Cardiac muscle cell (in vitro differentiated cells and primary cell): ENCODE data around the gene RAX2. TPM values are rescaled to one million over a fixed set of nuclear protein-coding genes. Genes with fewer than 3 reads are reported as not detected.

Experiments used
- DNase-seq, 2 donors: peaks; one replicate each; pipeline versions ENCODE4 v3.0.0 to v3.0.0-alpha.2; 2010 to 2017; ENCODE audit warnings: low read depth in 1 of 2, low spot score in 1 of 2
- H3K27ac ChIP-seq: fragments of 200-600 bp; sonication (generic); 2 replicates; pipeline ENCODE4 v1.5.1; 2016
- H3K27me3 ChIP-seq: fragments of 200-600 bp; sonication (generic); 2 replicates; pipeline ENCODE4 v1.6.0; 2016; ENCODE audit warnings: control low read depth
- H3K36me3 ChIP-seq: fragments of 200-600 bp; sonication (generic); 2 replicates; pipeline ENCODE4 v1.5.1; 2016; ENCODE audit warnings: control low read depth
- H3K4me1 ChIP-seq: fragments of 200-600 bp; sonication (generic); 2 replicates; pipeline ENCODE4 v1.8.1; 2017; ENCODE audit warnings: low read depth, mild to moderate bottlenecking, mixed run types
- H3K4me3 ChIP-seq: fragments of 200-600 bp; sonication (generic); 2 replicates; pipeline ENCODE4 v1.5.1; 2016; ENCODE audit warnings: mild to moderate bottlenecking
- H3K9me3 ChIP-seq: fragments of 200-600 bp; sonication (generic); 2 replicates; pipeline ENCODE4 v1.5.1; 2017; ENCODE audit warnings: low read depth, mild to moderate bottlenecking, control low read depth
- polyA plus RNA-seq: library from polyadenylated mRNA; unstranded; fragments of >200 nt; fragmentation: Nextera tagmentation; extraction: Ambion mirVana; gene quantifications from 2 replicates; pipeline ENCODE4 v1.2.1, GENCODE V29; 2016
- total RNA-seq: library from RNA; depleted of rRNA; stranded (reverse); fragments of >200 nt; gene quantifications from 2 replicates; pipeline ENCODE4 v1.2.3, GENCODE V29; 2016
- TF ChIP-seq, protein P1 (sequence below): IDR thresholded peaks from 2 replicates; pipeline ENCODE4 v1.5.1; 2012; ENCODE audit warnings: low read depth, mild to moderate bottlenecking, low read length

The RAX2 gene
- total and polyA plus RNA-seq, 2 experiments from 2014 or later = not detected

GRCh38 chr19:3740431-3740830, 31.6 kb downstream of the RAX2 start:
- H3K27ac ChIP-seq = no peak overlapping the region
- DNase-seq = no peak
- TF ChIP-seq, protein P1, sequence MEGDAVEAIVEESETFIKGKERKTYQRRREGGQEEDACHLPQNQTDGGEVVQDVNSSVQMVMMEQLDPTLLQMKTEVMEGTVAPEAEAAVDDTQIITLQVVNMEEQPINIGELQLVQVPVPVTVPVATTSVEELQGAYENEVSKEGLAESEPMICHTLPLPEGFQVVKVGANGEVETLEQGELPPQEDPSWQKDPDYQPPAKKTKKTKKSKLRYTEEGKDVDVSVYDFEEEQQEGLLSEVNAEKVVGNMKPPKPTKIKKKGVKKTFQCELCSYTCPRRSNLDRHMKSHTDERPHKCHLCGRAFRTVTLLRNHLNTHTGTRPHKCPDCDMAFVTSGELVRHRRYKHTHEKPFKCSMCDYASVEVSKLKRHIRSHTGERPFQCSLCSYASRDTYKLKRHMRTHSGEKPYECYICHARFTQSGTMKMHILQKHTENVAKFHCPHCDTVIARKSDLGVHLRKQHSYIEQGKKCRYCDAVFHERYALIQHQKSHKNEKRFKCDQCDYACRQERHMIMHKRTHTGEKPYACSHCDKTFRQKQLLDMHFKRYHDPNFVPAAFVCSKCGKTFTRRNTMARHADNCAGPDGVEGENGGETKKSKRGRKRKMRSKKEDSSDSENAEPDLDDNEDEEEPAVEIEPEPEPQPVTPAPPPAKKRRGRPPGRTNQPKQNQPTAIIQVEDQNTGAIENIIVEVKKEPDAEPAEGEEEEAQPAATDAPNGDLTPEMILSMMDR = no peak
- H3K4me3 ChIP-seq = no peak overlapping the region
- H3K4me1 ChIP-seq = no peaks in the 10 kb centered on the region
- H3K9me3 ChIP-seq = no peaks in the 10 kb centered on the region
- no peaks in the 10 kb centered on the region for H3K27me3 ChIP-seq
- no peaks in the 10 kb centered on the region for H3K36me3 ChIP-seq

DNA sequence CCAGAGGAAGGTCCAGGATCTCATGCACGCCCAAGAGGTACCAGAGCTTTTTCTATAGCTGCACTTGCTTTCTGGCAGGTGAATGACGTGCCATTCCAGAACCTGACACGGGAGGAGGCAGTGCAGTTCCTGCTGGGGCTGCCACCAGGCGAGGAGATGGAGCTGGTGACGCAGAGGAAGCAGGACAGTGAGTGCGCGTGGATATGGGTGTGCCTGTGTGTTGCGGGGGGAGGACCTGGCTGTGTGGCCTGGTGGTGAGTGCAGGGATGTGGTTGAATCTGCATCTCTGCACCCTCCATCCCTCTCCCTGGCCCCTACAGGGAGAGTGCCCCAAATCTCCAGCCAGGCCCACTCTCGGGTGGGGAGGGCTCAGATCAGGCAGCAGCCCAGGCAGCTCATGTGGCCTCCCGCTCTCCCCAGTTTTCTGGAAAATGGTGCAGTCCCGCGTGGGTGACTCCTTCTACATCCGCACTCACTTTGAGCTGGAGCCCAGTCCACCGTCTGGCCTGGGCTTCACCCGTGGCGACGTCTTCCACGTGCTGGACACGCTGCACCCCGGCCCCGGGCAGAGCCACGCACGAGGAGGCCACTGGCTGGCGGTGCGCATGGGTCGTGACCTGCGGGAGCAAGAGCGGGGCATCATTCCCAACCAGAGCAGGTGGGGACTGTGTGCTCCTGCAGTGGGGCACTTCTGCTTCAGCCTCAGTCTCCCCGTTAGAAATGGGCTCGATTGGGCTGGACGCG, 33.4 kb downstream of the RAX2 start:
- Histone ChIP-seq H3K4me3 (no peak overlapping the region), H3K27ac (no peak overlapping the region), H3K9me3 (no peaks in the 10 kb centered on the region), H3K4me1 (no peaks in the 10 kb centered on the region), H3K27me3 (no peaks in the 10 kb centered on the region), H3K36me3 (no peaks in the 10 kb centered on the region)
- TF ChIP-seq, protein P1 = no peak
- no peak for DNase-seq

GRCh38 chr19:3737487-3738205, 34.4 kb downstream of the RAX2 start:
- no peak for DNase-seq
- Histone ChIP-seq H3K4me1 (no peaks in the 10 kb centered on the region), H3K36me3 (no peaks in the 10 kb centered on the region), H3K27me3 (no peaks in the 10 kb centered on the region), H3K9me3 (no peaks in the 10 kb centered on the region), H3K27ac (no peak overlapping the region), H3K4me3 (no peak overlapping the region)
- TF ChIP-seq, protein P1 = no peak

- Histone ChIP-seq H3K9me3 (no peaks in the 10 kb centered on the region), H3K4me1 (no peaks in the 10 kb centered on the region), H3K36me3 (no peaks in the 10 kb centered on the region), H3K4me3 (no peak overlapping the region), H3K27me3 (no peaks in the 10 kb centered on the region), H3K27ac (no peak overlapping the region)
- DNase-seq = no peak
- TF ChIP-seq, protein P1 = no peak
These were observed 35.8 kb downstream of the RAX2 start for GRCh38 chr19:3736106-3736724.

DNA sequence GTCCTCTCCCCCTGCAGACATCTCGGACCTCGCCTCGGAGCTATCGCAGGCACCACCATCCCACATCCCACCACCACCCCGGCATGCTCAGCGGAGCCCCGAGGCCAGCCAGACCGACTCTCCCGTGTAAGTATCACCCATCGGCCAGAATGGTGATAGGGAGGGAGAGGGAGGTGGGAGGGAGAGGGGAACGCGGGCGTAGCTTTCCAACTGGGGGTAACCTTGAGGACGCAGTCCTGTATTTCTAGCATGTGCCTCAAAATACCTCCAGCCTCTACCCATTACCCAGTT, 37.8 kb downstream of the RAX2 start:
- Histone ChIP-seq H3K36me3 (no peaks in the 10 kb centered on the region), H3K9me3 (no peaks in the 10 kb centered on the region), H3K4me1 (no peaks in the 10 kb centered on the region), H3K4me3 (no peak overlapping the region), H3K27me3 (no peaks in the 10 kb centered on the region), H3K27ac (no peak overlapping the region)
- TF ChIP-seq, protein P1 = no peak
- DNase-seq = no peak
